ENCODE results near the gene COL25A1. TPM values are rescaled to one million over a fixed set of nuclear protein-coding genes. Genes with fewer than 3 reads are reported as not detected.

COL25A1 gene
- total RNA-seq, 1 experiment from 2014 or later = not detected

DNA sequence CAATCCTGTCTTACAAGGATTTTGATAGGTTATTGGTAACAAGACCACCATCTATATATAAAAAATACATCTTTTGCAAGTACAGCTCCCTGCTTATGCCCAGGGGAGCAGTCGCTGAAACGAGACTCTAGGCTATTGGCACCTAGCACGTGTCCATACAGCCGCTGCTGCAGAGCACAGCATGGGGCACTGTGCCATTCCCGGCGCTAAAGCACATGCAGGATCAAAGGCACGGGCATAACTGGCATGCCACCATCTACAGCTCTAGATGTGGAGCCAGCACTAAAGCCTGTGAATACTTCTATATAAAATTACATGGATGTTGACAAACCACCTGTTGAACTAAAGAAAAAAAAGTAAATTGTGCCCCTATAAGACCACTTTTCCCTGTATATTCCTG lies 144.8 kb downstream of the COL25A1 start:
- Histone ChIP-seq H3K9me3 (ENCODE audit: control insufficient read depth in 1 of 2, insufficient read depth in 1 of 2, low read depth in 1 of 2, low read length in 2 of 2) (no peaks in the 10 kb centered on the region), H3K36me3 (ENCODE audit: control insufficient read depth in 1 of 2, insufficient read depth in 2 of 2, low read length in 2 of 2) (no peaks in the 10 kb centered on the region), H4K20me1 (ENCODE audit: insufficient read depth) (no peaks in the 10 kb centered on the region), H3K27ac (ENCODE audit: low read depth, low read length) (no peak overlapping the region), H3K4me2 (ENCODE audit: low read length) (no peak overlapping the region), H3K9me2 (ENCODE audit: insufficient read depth) (no peaks in the 10 kb centered on the region), H3K9ac (ENCODE audit: low read length) (no peak overlapping the region), H3K79me2 (ENCODE audit: insufficient read depth, low read length) (no peaks in the 10 kb centered on the region), H3K27me3 (ENCODE audit: insufficient read depth, low read length) (peaks cover 82% of the 10 kb centered on the region), H2AFZ (ENCODE audit: low read depth, low read length, poor library complexity, severe bottlenecking) (no peak overlapping the region), H3K4me3 (replicated peaks in 1 of 2; ENCODE audit: low read depth in 1 of 2, low read length in 2 of 2) (no peak overlapping the region), H3K4me1 (ENCODE audit: control insufficient read depth in 1 of 2, insufficient read depth in 2 of 2, low read length in 2 of 2) (no peaks in the 10 kb centered on the region)
- ChIA-PET CTCF (no interaction called here), POLR2A (no interaction called here), RAD21 (ENCODE audit: low non-redundant PET in 1 of 2, low total read pairs in 2 of 2, uncharacterized antibody in 2 of 2, unreplicated experiment in 2 of 2) (no interaction called here)
- no peak for ATAC-seq
- no peak for DNase-seq (ENCODE audit: low read depth, low spot score)
- no peak for TF ChIP-seq ZFX (IDR thresholded peaks at IDR 0.05)
- no peak for TF ChIP-seq EZH2phosphoT487 (IDR thresholded peaks at IDR 0.05; ENCODE audit: borderline replicate concordance)
- TF ChIP-seq REST (IDR thresholded peaks at IDR 0.05; ENCODE audit: low read depth) = no peak
- no peak for TF ChIP-seq EZH2 (IDR thresholded peaks at IDR 0.05)
- no peak for TF ChIP-seq SP1 (IDR thresholded peaks at IDR 0.05; ENCODE audit: low read depth)
- TF ChIP-seq, protein P1, sequence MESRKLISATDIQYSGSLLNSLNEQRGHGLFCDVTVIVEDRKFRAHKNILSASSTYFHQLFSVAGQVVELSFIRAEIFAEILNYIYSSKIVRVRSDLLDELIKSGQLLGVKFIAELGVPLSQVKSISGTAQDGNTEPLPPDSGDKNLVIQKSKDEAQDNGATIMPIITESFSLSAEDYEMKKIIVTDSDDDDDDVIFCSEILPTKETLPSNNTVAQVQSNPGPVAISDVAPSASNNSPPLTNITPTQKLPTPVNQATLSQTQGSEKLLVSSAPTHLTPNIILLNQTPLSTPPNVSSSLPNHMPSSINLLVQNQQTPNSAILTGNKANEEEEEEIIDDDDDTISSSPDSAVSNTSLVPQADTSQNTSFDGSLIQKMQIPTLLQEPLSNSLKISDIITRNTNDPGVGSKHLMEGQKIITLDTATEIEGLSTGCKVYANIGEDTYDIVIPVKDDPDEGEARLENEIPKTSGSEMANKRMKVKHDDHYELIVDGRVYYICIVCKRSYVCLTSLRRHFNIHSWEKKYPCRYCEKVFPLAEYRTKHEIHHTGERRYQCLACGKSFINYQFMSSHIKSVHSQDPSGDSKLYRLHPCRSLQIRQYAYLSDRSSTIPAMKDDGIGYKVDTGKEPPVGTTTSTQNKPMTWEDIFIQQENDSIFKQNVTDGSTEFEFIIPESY (IDR thresholded peaks at IDR 0.05; ENCODE audit: extremely low read depth, insufficient replicate concordance, low read length) = no peak
- no peak for TF ChIP-seq CEBPB (IDR thresholded peaks at IDR 0.05; ENCODE audit: low read depth)
- TF ChIP-seq, protein P2, sequence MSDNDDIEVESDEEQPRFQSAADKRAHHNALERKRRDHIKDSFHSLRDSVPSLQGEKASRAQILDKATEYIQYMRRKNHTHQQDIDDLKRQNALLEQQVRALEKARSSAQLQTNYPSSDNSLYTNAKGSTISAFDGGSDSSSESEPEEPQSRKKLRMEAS (IDR thresholded peaks at IDR 0.05) = no peak
- TF ChIP-seq POLR2A (IDR thresholded peaks at IDR 0.05; ENCODE audit: borderline replicate concordance, extremely low read depth, insufficient read depth, insufficient read length) = no peak
- no peak for TF ChIP-seq ZNF274 (IDR thresholded peaks at IDR 0.05; ENCODE audit: low read depth, low read length)
- TF ChIP-seq POLR2AphosphoS5 (IDR thresholded peaks at IDR 0.05; ENCODE audit: low read depth, low read length) = no peak
- TF ChIP-seq FOSL1 (IDR thresholded peaks at IDR 0.05; ENCODE audit: low read depth) = no peak
- intact Hi-C loops (cut with micrococcal nuclease) = no loop called here
- no TSS peak for BruUV-seq (replicated peaks)
